Astrocyte (in vitro differentiated cells and primary cell): ENCODE data around the gene FXYD4. TPM values are rescaled to one million over a fixed set of nuclear protein-coding genes. Genes with fewer than 3 reads are reported as not detected.

ENCODE experiments used
- DNase-seq: peaks from one replicate; pipeline ENCODE4 v3.0.0-alpha.2; 2010; ENCODE audit warnings: low read depth
- FAIRE-seq: peaks from 2 replicates; lab custom pipeline; 2011; peaks lifted over from hg19 to GRCh38; lab: Jason Lieb, UNC
- H2AFZ ChIP-seq: 2 replicates; pipeline ENCODE4 v1.6.0; 2012; ENCODE audit warnings: low read depth, low read length, inconsistent platforms
- H3K27ac ChIP-seq: 2 replicates; pipeline ENCODE4 v1.5.1; 2011; ENCODE audit warnings: low read depth, low read length, inconsistent platforms
- H3K27me3 ChIP-seq: 2 replicates; pipeline ENCODE4 v1.6.0; 2011; ENCODE audit warnings: low read length, inconsistent platforms; ENCODE audit not compliant: insufficient read depth
- H3K36me3 ChIP-seq: 2 replicates; pipeline ENCODE4 v1.5.1; 2011; ENCODE audit warnings: low read length, inconsistent platforms; ENCODE audit not compliant: insufficient read depth
- H3K4me1 ChIP-seq: 2 replicates; pipeline ENCODE4 v1.5.1; 2011; ENCODE audit warnings: low read length, inconsistent platforms; ENCODE audit not compliant: insufficient read depth
- H3K4me2 ChIP-seq: 2 replicates; pipeline ENCODE4 v1.6.0; 2012; ENCODE audit warnings: low read length, inconsistent platforms
- H3K4me3 ChIP-seq: 2 replicates; pipeline ENCODE4 v1.5.1; 2011; ENCODE audit warnings: low read depth, mild to moderate bottlenecking, low read length, inconsistent platforms; ENCODE audit not compliant: insufficient read depth
- H3K79me2 ChIP-seq: 2 replicates; pipeline ENCODE4 v1.6.0; 2012; ENCODE audit warnings: mild to moderate bottlenecking, low read length, inconsistent platforms; ENCODE audit not compliant: insufficient read depth
- H3K9ac ChIP-seq: 2 replicates; pipeline ENCODE4 v1.6.0; 2012; ENCODE audit warnings: mild to moderate bottlenecking, low read length, inconsistent platforms
- H3K9me3 ChIP-seq: 2 replicates; pipeline ENCODE4 v1.5.1; 2012; ENCODE audit warnings: low read depth, mild to moderate bottlenecking, low read length, inconsistent platforms; ENCODE audit not compliant: insufficient read depth
- H4K20me1 ChIP-seq: 2 replicates; pipeline ENCODE4 v1.6.0; 2012; ENCODE audit warnings: low read length, inconsistent platforms; ENCODE audit not compliant: insufficient read depth
- H3K27ac Mint-ChIP-seq: one replicate; pipeline ENCODE4 v1.8.0; 2021; ENCODE audit warnings: mild to moderate bottlenecking, mixed read lengths; ENCODE audit not compliant: unreplicated experiment
- H3K27me3 Mint-ChIP-seq: one replicate; pipeline ENCODE4 v1.8.0; 2021; ENCODE audit warnings: low read depth, mixed read lengths; ENCODE audit not compliant: unreplicated experiment
- H3K36me3 Mint-ChIP-seq: one replicate; pipeline ENCODE4 v1.8.0; 2021; ENCODE audit warnings: low read depth, mixed read lengths; ENCODE audit not compliant: unreplicated experiment
- H3K4me1 Mint-ChIP-seq: one replicate; pipeline ENCODE4 v1.8.0; 2021; ENCODE audit warnings: low read depth, mixed read lengths; ENCODE audit not compliant: unreplicated experiment
- H3K4me3 Mint-ChIP-seq: one replicate; pipeline ENCODE4 v1.8.0; 2021; ENCODE audit warnings: mild to moderate bottlenecking, moderate library complexity, mixed read lengths; ENCODE audit not compliant: unreplicated experiment
- H3K9me3 Mint-ChIP-seq: one replicate; pipeline ENCODE4 v1.8.0; 2021; ENCODE audit warnings: mild to moderate bottlenecking, mixed read lengths; ENCODE audit not compliant: unreplicated experiment
- CTCF ChIP-seq: IDR thresholded peaks from 2 replicates; pipeline ENCODE4 v1.5.1; 2011; ENCODE audit warnings: low read depth, mild to moderate bottlenecking, inconsistent platforms, low read length, moderate library complexity; ENCODE audit not compliant: insufficient read depth
- EZH2 ChIP-seq: IDR thresholded peaks from 2 replicates; pipeline ENCODE4 v1.6.1; 2012; ENCODE audit warnings: mild to moderate bottlenecking, low read length, inconsistent platforms; ENCODE audit not compliant: insufficient read depth
- total RNA-seq: library from RNA; stranded (reverse); gene quantifications from 2 replicates; pipeline ENCODE4 v1.2.1, GENCODE V29; 2021

The FXYD4 gene
- total RNA-seq, 1 donor from 2014 or later: not detected

- DNase-seq (no peak), FAIRE-seq (no peak)
- no peaks in the 10 kb centered on the region for H4K20me1 ChIP-seq
- no peaks in the 10 kb centered on the region for H3K27me3 Mint-ChIP-seq
- TF ChIP-seq CTCF (no peak), EZH2 (no peak)
- H3K27me3 ChIP-seq: no peaks in the 10 kb centered on the region
- no peak overlapping the region for H3K4me3 Mint-ChIP-seq
- no peaks in the 10 kb centered on the region for H3K4me1 Mint-ChIP-seq
- H3K36me3 Mint-ChIP-seq: no peaks in the 10 kb centered on the region
- H3K4me1 ChIP-seq: peaks cover 5% of the 10 kb centered on the region
- no peaks in the 10 kb centered on the region for H3K9me3 Mint-ChIP-seq
- H3K27ac Mint-ChIP-seq: no peak overlapping the region
- no peaks in the 10 kb centered on the region for H3K9me3 ChIP-seq
- H3K27ac ChIP-seq: no peak overlapping the region
- no peaks in the 10 kb centered on the region for H3K36me3 ChIP-seq
- no peaks in the 10 kb centered on the region for H3K79me2 ChIP-seq
- H3K4me2 ChIP-seq: no peak overlapping the region
- no peak overlapping the region for H3K4me3 ChIP-seq
- H3K9ac ChIP-seq: no peak overlapping the region
- H2AFZ ChIP-seq: no peak overlapping the region
These were observed 53.0 kb downstream of the FXYD4 start for GRCh38 chr10:43424416-43424815.

Other genes with a start within 250 kb of the FXYD4 start
- 28.5 and 30.9 TPM in 2 replicates for gene CSGALNACT2, start 233.2 kb upstream of the FXYD4 start, total RNA-seq
- 11.4 and 11.8 TPM in 2 replicates for gene RASGEF1A, start 104.6 kb upstream of the FXYD4 start, total RNA-seq
- 143 and 151 TPM in 2 replicates for gene HNRNPF, start 37.5 kb downstream of the FXYD4 start, total RNA-seq
- gene ZNF487, start 65.5 kb downstream of the FXYD4 start, total RNA-seq: 2.6 and 2.8 TPM in 2 replicates
- 5.3 and 5.7 TPM in 2 replicates for gene ZNF239, start 203.0 kb downstream of the FXYD4 start, total RNA-seq
- 4.1 and 4.3 TPM in 2 replicates for gene ZNF485, start 234.8 kb downstream of the FXYD4 start, total RNA-seq